Measurements from ENCODE around the gene NUDT13.

NUDT13 gene

DNA sequence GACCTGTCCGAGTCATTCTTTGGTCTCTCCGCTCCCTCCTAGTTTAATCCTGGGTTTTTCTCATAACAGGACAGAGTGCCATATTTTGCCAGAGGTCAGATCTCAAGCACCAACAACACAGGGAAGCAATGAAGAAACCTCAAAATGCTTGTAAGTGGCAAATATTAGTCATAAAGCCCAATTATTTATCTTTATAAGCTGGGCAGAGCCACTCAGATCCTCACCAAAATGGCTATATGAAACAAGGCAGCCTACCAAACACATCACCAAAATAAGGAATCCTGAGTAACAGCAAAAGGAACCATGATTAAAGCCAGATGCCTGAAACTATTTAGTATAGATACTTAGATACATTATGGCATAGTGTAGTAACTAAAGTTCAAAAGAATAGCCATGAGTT is 52.8 kb downstream of the NUDT13 start:
- DNase-seq (ENCODE audit: low read depth) = no peak
- no peak for TF ChIP-seq CTCF (IDR thresholded peaks at IDR 0.05; ENCODE audit: low read depth, low read length)
- no peak for TF ChIP-seq POLR2A (IDR thresholded peaks at IDR 0.05; ENCODE audit: extremely low read depth, insufficient read length)
- no peak for TF ChIP-seq MYC (IDR thresholded peaks at IDR 0.05; ENCODE audit: low read depth, low read length)
- TF ChIP-seq, protein P1, sequence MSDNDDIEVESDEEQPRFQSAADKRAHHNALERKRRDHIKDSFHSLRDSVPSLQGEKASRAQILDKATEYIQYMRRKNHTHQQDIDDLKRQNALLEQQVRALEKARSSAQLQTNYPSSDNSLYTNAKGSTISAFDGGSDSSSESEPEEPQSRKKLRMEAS (IDR thresholded peaks at IDR 0.05; ENCODE audit: low read depth, low read length) = no peak
- peak overlapping the region; percentile 16 for H3K4me3 ChIP-seq (ENCODE audit: low read depth, low read length)

DNA sequence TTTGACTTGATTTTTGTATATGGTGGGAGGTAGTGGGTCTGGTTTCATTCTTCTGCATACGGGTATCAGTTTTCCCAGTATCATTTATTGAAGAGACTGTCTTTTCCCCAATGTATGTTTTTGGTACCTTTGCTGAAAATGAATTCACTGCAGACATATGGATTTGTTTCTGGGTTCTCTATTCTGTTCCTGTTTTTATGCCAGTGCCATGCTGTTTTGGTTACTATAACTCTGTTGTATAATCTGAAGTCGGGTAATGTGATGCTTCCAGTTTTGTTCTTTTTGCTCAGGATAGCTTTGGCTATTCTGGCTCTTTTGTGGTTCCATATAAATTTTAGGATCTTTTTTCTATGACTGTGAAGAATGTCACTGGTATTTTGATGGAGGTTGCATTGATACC is 56.7 kb downstream of the NUDT13 start:
- TF ChIP-seq, protein P1 (IDR thresholded peaks at IDR 0.05; ENCODE audit: low read depth, low read length) = no peak
- TF ChIP-seq CTCF (IDR thresholded peaks at IDR 0.05; ENCODE audit: low read depth, low read length) (no peak), POLR2A (IDR thresholded peaks at IDR 0.05; ENCODE audit: extremely low read depth, insufficient read length) (no peak), MYC (IDR thresholded peaks at IDR 0.05; ENCODE audit: low read depth, low read length) (no peak)
- no peak for DNase-seq (ENCODE audit: low read depth)

DNA sequence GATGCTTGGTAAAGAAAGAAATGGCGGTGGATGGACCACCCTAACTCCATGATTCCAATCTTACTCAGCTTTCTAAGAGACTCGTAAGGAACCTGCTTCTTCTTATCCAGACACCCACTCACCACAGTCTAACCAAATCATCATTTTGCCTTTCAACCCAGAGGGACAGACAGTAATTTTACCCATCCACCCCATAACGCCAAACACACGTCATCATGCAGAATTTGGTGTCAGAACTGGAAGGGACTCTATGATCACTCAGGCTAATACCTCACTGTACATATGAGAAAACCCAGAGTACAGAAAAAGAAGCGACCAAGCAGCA is 57.2 kb downstream of the NUDT13 start:
- TF ChIP-seq MYC (IDR thresholded peaks at IDR 0.05; ENCODE audit: low read depth, low read length) (no peak), CTCF (IDR thresholded peaks at IDR 0.05; ENCODE audit: low read depth, low read length) (no peak), POLR2A (IDR thresholded peaks at IDR 0.05; ENCODE audit: extremely low read depth, insufficient read length) (no peak)
- TF ChIP-seq, protein P1 (IDR thresholded peaks at IDR 0.05; ENCODE audit: low read depth, low read length) = no peak
- DNase-seq (ENCODE audit: low read depth) = no peak
- peak overlapping the region; percentile 93 for H3K4me3 ChIP-seq (ENCODE audit: low read depth, low read length)

More for the DNA sequence above, 56.7 kb downstream of the NUDT13 start:
- H3K4me3 ChIP-seq (ENCODE audit: low read depth, low read length) = peak overlapping the region; percentile 93

- peak within 1 kb of the TSS; percentile 93 for H3K4me3 ChIP-seq (ENCODE audit: low read depth, low read length)
Observed at GRCh38 chr10:73167783-73168464, 57.7 kb downstream of the NUDT13 start, which contains the start of the genes ECD and FAM149B1. TSS of gene ECD (minus strand) at chr10:73168008. CDS start at chr10:73163937, 4,071 bp downstream. TSS of gene FAM149B1 (plus strand) at chr10:73168119. CDS start at chr10:73168340, 221 bp downstream.

DNA sequence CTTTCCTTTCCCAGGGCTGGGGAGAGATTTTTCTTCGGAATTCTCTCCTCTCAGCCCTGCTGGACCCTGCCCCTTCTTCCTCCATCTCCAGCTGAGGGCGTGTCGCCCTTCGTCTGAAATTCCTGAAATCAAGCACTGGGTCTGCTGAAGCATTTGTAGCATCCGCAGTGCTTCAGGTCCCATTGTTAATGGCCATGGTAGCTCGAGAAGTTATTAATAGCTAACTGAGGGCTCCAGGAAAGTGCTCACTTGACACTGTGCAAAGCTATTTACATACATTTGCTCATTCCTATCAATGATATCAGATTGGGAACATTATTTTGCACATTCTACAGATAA is 58.2 kb downstream of the NUDT13 start:
- H3K4me3 ChIP-seq (ENCODE audit: low read depth, low read length) = peak overlapping the region; percentile 93
- TF ChIP-seq POLR2A (IDR thresholded peaks at IDR 0.05; ENCODE audit: extremely low read depth, insufficient read length) (no peak), MYC (IDR thresholded peaks at IDR 0.05; ENCODE audit: low read depth, low read length) (no peak; the same call in 1 of the 2 replicates), CTCF (IDR thresholded peaks at IDR 0.05; ENCODE audit: low read depth, low read length) (no peak)
- TF ChIP-seq, protein P1 (IDR thresholded peaks at IDR 0.05; ENCODE audit: low read depth, low read length) = no peak
- no peak for DNase-seq (ENCODE audit: low read depth)

More at GRCh38 chr10:73167783-73168464, 57.7 kb downstream of the NUDT13 start, which contains the start of the genes ECD and FAM149B1:
- DNase-seq (ENCODE audit: low read depth) = peak; percentile 96
- TF ChIP-seq POLR2A (IDR thresholded peaks at IDR 0.05; ENCODE audit: extremely low read depth, insufficient read length) (peak; percentile 97), MYC (IDR thresholded peaks at IDR 0.05; ENCODE audit: low read depth, low read length) (no peak), CTCF (IDR thresholded peaks at IDR 0.05; ENCODE audit: low read depth, low read length) (no peak)

All from NB4 (cell line).